HFFc6 (cell line): Measurements from ENCODE around the gene GDF7. TPM values are rescaled to one million over a fixed set of nuclear protein-coding genes. Genes with fewer than 3 reads are reported as not detected.

Source experiments
- DNase-seq: peaks from one replicate; pipeline ENCODE4 v3.0.0-alpha.2; 2018
- H3K27ac Mint-ChIP-seq: 2 replicates; pipeline ENCODE4 v1.8.0; 2020; ENCODE audit warnings: mild to moderate bottlenecking, mixed read lengths
- H3K27me3 Mint-ChIP-seq: 2 replicates; pipeline ENCODE4 v1.8.0; 2021; ENCODE audit warnings: mild to moderate bottlenecking, moderate library complexity, mixed read lengths; ENCODE audit not compliant: insufficient read depth
- H3K36me3 Mint-ChIP-seq: 2 replicates; pipeline ENCODE4 v1.8.0; 2021; ENCODE audit warnings: low read depth, mixed read lengths
- H3K4me1 Mint-ChIP-seq: 2 replicates; pipeline ENCODE4 v1.8.0; 2020; ENCODE audit warnings: low read depth, mixed read lengths
- H3K4me3 Mint-ChIP-seq: 2 replicates; pipeline ENCODE4 v1.8.0; 2020; ENCODE audit warnings: mild to moderate bottlenecking, moderate library complexity, mixed read lengths
- H3K9me3 Mint-ChIP-seq: 2 replicates; pipeline ENCODE4 v1.8.0; 2020; ENCODE audit warnings: mild to moderate bottlenecking, mixed read lengths
- CTCF ChIP-seq: fragments of 200-600 bp; sonication (generic); IDR thresholded peaks from 2 replicates; pipeline ENCODE4 v1.5.0; 2021; ENCODE audit warnings: antibody characterized with exemption, mild to moderate bottlenecking
- total RNA-seq, 6 experiments: library from RNA; stranded (reverse); fragmentation: NEBNext Ultra II Directional; extraction: Animal tissue kit (Norgen Biotek cat#: 25700); gene quantifications; 2 replicates in 1 of 6; 3 replicates in 5 of 6; pipeline ENCODE4 v1.2.3, GENCODE V29; 2021

Gene GDF7
- total RNA-seq, 6 experiments from 2014 or later = 0.05 TPM; not detected in 5

- TF ChIP-seq CTCF = no peak
- no peaks in the 10 kb centered on the region for H3K36me3 Mint-ChIP-seq
- DNase-seq = no peak
- peaks cover 37% of the 10 kb centered on the region for H3K4me1 Mint-ChIP-seq
- no peaks in the 10 kb centered on the region for H3K9me3 Mint-ChIP-seq
- H3K27me3 Mint-ChIP-seq = peaks cover 12% of the 10 kb centered on the region
- H3K27ac Mint-ChIP-seq = peak overlapping the region; percentile 82
- peak overlapping the region; percentile 92 for H3K4me3 Mint-ChIP-seq
Measured at GRCh38 chr2:20649976-20650375, 17.0 kb upstream of the GDF7 start.

GRCh38 chr2:20650393-20650876, 16.5 kb upstream of the GDF7 start:
- Mint-ChIP-seq H3K27ac (peak overlapping the region; percentile 82), H3K36me3 (no peaks in the 10 kb centered on the region), H3K27me3 (peaks cover 12% of the 10 kb centered on the region), H3K9me3 (no peaks in the 10 kb centered on the region), H3K4me3 (peak overlapping the region; percentile 92), H3K4me1 (peaks cover 37% of the 10 kb centered on the region)
- peak; percentile 41 for DNase-seq
- TF ChIP-seq CTCF = no peak

GRCh38 chr2:20650877-20651730, 15.8 kb upstream of the GDF7 start, which contains the start of gene HS1BP3:
Gene HS1BP3, minus strand, starts transcription at chr2:20651098. Its CDS starts 35 bp downstream, at chr2:20651063.
- H3K4me3 Mint-ChIP-seq = peak within 1 kb of the TSS; percentile 92
- peak; percentile 53 for DNase-seq
- H3K27me3 Mint-ChIP-seq = peaks cover 19% of the 10 kb centered on the region
- H3K4me1 Mint-ChIP-seq = peaks cover 37% of the 10 kb centered on the region
- no peaks in the 10 kb centered on the region for H3K36me3 Mint-ChIP-seq
- TF ChIP-seq CTCF = peak; percentile 99
- no peaks in the 10 kb centered on the region for H3K9me3 Mint-ChIP-seq
- peak within 1 kb of the TSS; percentile 82 for H3K27ac Mint-ChIP-seq

- peaks cover 37% of the 10 kb centered on the region for H3K4me1 Mint-ChIP-seq
- DNase-seq = no peak
- peak overlapping the region; percentile 88 for H3K4me3 Mint-ChIP-seq
- TF ChIP-seq CTCF = no peak
- H3K36me3 Mint-ChIP-seq = no peaks in the 10 kb centered on the region
- H3K9me3 Mint-ChIP-seq = no peaks in the 10 kb centered on the region
- peak overlapping the region; percentile 81; the same call in 1 of the 2 replicates for H3K27ac Mint-ChIP-seq
- peaks cover 25% of the 10 kb centered on the region for H3K27me3 Mint-ChIP-seq
Measured at GRCh38 chr2:20651731-20652099, 15.2 kb upstream of the GDF7 start.

GRCh38 chr2:20652141-20652540, 14.8 kb upstream of the GDF7 start:
- no peak for DNase-seq
- H3K4me1 Mint-ChIP-seq = peaks cover 37% of the 10 kb centered on the region
- no peak for TF ChIP-seq CTCF
- H3K27me3 Mint-ChIP-seq = peaks cover 25% of the 10 kb centered on the region
- H3K9me3 Mint-ChIP-seq = no peaks in the 10 kb centered on the region
- H3K27ac Mint-ChIP-seq = no peak overlapping the region
- no peaks in the 10 kb centered on the region for H3K36me3 Mint-ChIP-seq
- H3K4me3 Mint-ChIP-seq = peak overlapping the region; percentile 88; the same call in 1 of the 2 replicates
